ENCODE measurements around the gene DMRTC2. TPM values are rescaled to one million over a fixed set of nuclear protein-coding genes. Genes with fewer than 3 reads are reported as not detected.

The DMRTC2 gene
- total and polyA plus RNA-seq, 2 of the 13 experiments (the other 11 are each of a cell fraction or from before 2014, with no cell fraction given): not detected

DNA sequence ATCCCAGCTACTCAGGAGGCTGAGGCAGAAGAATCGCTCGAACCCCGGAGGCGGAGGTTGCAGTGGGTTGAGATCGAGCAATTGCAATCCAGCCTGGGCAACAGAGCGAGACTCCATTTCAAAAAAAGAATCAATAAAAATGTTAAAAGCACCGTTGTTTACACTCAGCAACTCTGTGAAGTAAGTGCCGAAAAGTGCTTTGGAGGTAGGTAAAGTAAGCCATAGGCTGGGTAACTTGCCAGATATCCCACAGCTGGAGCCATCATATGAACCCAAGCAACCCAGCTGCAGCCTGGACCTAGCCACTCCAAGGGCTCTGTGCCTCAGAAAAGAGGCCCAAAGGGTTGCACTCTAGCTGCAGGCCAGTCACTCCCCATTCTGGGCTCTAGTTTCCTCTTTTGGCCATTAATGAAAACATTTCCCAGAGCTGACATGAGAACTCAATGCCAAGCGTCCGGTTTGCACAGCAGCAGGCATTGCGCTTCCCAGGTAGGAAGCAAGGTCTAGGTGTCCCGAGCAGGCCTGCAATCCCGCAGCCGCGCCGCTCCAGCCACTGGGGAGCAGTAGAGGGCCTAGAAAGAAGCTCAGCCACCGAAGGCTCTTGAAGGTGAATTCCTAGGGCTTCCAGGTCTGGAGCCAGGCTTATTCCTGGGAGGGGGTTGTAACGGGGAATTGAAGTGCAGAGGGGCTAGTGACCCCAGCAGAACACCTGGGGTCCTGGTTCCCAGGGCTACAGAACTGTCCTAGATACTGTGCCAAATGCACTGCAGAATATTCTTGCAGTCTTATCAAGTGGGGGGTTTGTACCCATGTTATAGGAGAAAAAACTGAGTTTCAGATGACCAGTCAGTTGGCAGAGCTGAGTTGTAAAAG is 28.2 kb downstream of the DMRTC2 start (continued):
- TF ChIP-seq, protein P1, sequence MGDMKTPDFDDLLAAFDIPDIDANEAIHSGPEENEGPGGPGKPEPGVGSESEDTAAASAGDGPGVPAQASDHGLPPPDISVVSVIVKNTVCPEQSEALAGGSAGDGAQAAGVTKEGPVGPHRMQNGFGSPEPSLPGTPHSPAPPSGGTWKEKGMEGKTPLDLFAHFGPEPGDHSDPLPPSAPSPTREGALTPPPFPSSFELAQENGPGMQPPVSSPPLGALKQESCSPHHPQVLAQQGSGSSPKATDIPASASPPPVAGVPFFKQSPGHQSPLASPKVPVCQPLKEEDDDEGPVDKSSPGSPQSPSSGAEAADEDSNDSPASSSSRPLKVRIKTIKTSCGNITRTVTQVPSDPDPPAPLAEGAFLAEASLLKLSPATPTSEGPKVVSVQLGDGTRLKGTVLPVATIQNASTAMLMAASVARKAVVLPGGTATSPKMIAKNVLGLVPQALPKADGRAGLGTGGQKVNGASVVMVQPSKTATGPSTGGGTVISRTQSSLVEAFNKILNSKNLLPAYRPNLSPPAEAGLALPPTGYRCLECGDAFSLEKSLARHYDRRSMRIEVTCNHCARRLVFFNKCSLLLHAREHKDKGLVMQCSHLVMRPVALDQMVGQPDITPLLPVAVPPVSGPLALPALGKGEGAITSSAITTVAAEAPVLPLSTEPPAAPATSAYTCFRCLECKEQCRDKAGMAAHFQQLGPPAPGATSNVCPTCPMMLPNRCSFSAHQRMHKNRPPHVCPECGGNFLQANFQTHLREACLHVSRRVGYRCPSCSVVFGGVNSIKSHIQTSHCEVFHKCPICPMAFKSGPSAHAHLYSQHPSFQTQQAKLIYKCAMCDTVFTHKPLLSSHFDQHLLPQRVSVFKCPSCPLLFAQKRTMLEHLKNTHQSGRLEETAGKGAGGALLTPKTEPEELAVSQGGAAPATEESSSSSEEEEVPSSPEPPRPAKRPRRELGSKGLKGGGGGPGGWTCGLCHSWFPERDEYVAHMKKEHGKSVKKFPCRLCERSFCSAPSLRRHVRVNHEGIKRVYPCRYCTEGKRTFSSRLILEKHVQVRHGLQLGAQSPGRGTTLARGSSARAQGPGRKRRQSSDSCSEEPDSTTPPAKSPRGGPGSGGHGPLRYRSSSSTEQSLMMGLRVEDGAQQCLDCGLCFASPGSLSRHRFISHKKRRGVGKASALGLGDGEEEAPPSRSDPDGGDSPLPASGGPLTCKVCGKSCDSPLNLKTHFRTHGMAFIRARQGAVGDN (CRISPR knock-in tag; IDR thresholded peaks at IDR 0.05): peak; percentile 56
- TF ChIP-seq KDM2A (CRISPR knock-in tag; IDR thresholded peaks at IDR 0.05; ENCODE audit: borderline replicate concordance, low read depth) (peak; percentile 98), ZSCAN12 (CRISPR knock-in tag; IDR thresholded peaks at IDR 0.05) (no peak), RBAK (CRISPR knock-in tag; IDR thresholded peaks at IDR 0.05) (no peak), RAD21 (CRISPR knock-in tag; IDR thresholded peaks at IDR 0.05) (peak; percentile 87), TBX2 (CRISPR knock-in tag; IDR thresholded peaks at IDR 0.05; ENCODE audit: borderline replicate concordance) (no peak), KDM6A (CRISPR knock-in tag; IDR thresholded peaks at IDR 0.05; ENCODE audit: low read depth) (no peak), ZNF343 (CRISPR knock-in tag; IDR thresholded peaks at IDR 0.05) (0 out of 2 replicates have a peak, but pooled peaks have one; percentile 43), GZF1 (CRISPR knock-in tag; IDR thresholded peaks at IDR 0.05) (no peak), ZNF234 (CRISPR knock-in tag; conservative IDR thresholded peaks at IDR 0.05) (no peak), PAF1 (CRISPR knock-in tag; IDR thresholded peaks at IDR 0.05) (peak; percentile 53; the same call in 1 of the 2 replicates), CC2D1A (CRISPR knock-in tag; IDR thresholded peaks at IDR 0.05) (no peak), MYC (CRISPR knock-in tag; IDR thresholded peaks at IDR 0.05; ENCODE audit: borderline replicate concordance) (peak; percentile 30; the same call in 1 of the 2 replicates), ZNF251 (CRISPR knock-in tag; IDR thresholded peaks at IDR 0.05) (no peak), CENPT (CRISPR knock-in tag; IDR thresholded peaks at IDR 0.05; ENCODE audit: low read depth) (no peak), ZNF282 (IDR thresholded peaks at IDR 0.05; ENCODE audit: partially characterized antibody) (no peak), TARDBP (CRISPR knock-in tag; IDR thresholded peaks at IDR 0.05) (peak; percentile 9; the same call in 1 of the 2 replicates), SP140L (CRISPR knock-in tag; IDR thresholded peaks at IDR 0.05; ENCODE audit: borderline replicate concordance) (no peak), ZNF326 (CRISPR knock-in tag; IDR thresholded peaks at IDR 0.05; ENCODE audit: borderline replicate concordance) (no peak)
- TF ChIP-seq, protein P2, sequence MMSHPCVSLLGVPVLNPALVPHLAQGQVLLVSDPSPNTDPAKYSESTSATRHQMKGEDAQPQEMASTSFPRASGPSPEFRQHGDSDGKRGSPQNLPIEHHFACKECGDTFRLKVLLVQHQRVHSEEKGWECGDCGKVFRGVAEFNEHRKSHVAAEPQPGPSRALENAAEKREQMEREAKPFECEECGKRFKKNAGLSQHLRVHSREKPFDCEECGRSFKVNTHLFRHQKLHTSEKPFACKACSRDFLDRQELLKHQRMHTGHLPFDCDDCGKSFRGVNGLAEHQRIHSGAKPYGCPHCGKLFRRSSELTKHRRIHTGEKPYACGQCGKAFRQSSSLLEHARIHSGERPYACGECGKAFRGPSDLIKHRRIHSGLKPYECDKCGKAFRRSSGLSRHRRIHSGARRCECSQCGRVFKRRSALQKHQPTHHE (CRISPR knock-in tag; IDR thresholded peaks at IDR 0.05; ENCODE audit: borderline replicate concordance): no peak
- TF ChIP-seq, protein P3, sequence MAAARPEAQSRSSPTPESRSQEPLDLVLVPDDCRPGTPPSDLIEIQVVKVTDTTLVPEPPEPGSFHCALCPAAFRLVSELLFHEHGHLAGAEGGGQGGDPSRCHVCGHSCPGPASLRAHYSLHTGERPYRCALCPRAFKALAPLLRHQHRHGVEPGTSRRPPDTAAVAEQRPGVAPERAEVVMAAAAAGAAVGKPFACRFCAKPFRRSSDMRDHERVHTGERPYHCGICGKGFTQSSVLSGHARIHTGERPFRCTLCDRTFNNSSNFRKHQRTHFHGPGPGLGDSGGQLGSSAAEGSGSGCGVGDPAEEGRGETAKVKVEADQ (CRISPR knock-in tag; IDR thresholded peaks at IDR 0.05; ENCODE audit: borderline replicate concordance): no peak
- TF ChIP-seq, protein P4, sequence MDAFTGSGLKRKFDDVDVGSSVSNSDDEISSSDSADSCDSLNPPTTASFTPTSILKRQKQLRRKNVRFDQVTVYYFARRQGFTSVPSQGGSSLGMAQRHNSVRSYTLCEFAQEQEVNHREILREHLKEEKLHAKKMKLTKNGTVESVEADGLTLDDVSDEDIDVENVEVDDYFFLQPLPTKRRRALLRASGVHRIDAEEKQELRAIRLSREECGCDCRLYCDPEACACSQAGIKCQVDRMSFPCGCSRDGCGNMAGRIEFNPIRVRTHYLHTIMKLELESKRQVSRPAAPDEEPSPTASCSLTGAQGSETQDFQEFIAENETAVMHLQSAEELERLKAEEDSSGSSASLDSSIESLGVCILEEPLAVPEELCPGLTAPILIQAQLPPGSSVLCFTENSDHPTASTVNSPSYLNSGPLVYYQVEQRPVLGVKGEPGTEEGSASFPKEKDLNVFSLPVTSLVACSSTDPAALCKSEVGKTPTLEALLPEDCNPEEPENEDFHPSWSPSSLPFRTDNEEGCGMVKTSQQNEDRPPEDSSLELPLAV (CRISPR knock-in tag; conservative IDR thresholded peaks at IDR 0.05; ENCODE audit: low read depth): no peak
